Measurements from ENCODE around the gene PRDM12.
A peak's percentile ranks its signal among the peaks of the same experiment; 100 is the strongest.

Gene PRDM12

GRCh38 chr9:130701059-130702022 is 36.9 kb downstream of the PRDM12 start:
- no peaks in the 10 kb centered on the region for H3K27me3 ChIP-seq (ENCODE audit: control insufficient read depth, low read length)
- H3K27ac ChIP-seq (ENCODE audit: low read depth, low read length), result no peak overlapping the region
- peaks cover 32% of the 10 kb centered on the region for H4K20me1 ChIP-seq (ENCODE audit: control insufficient read depth, insufficient read depth, low read depth, low read length)
- TF ChIP-seq, protein P1, sequence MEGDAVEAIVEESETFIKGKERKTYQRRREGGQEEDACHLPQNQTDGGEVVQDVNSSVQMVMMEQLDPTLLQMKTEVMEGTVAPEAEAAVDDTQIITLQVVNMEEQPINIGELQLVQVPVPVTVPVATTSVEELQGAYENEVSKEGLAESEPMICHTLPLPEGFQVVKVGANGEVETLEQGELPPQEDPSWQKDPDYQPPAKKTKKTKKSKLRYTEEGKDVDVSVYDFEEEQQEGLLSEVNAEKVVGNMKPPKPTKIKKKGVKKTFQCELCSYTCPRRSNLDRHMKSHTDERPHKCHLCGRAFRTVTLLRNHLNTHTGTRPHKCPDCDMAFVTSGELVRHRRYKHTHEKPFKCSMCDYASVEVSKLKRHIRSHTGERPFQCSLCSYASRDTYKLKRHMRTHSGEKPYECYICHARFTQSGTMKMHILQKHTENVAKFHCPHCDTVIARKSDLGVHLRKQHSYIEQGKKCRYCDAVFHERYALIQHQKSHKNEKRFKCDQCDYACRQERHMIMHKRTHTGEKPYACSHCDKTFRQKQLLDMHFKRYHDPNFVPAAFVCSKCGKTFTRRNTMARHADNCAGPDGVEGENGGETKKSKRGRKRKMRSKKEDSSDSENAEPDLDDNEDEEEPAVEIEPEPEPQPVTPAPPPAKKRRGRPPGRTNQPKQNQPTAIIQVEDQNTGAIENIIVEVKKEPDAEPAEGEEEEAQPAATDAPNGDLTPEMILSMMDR (IDR thresholded peaks at IDR 0.05; ENCODE audit: low read depth, low read length, poor library complexity, severe bottlenecking), result peak; percentile 96
- no peak for TF ChIP-seq EZH2phosphoT487 (IDR thresholded peaks at IDR 0.05; ENCODE audit: borderline replicate concordance, low read length)
- peaks cover 24% of the 10 kb centered on the region for H3F3A ChIP-seq (ENCODE audit: control insufficient read depth, insufficient read depth)
- no peak overlapping the region for H3K4me3 ChIP-seq (ENCODE audit: low read length)
- no peaks in the 10 kb centered on the region for H3K9me3 ChIP-seq (ENCODE audit: control insufficient read depth, insufficient read depth, low read length)
- peaks cover 81% of the 10 kb centered on the region for H3K36me3 ChIP-seq (ENCODE audit: control insufficient read depth, low read length)
- H3K9me2 ChIP-seq (replicated peaks; ENCODE audit: control insufficient read depth, low read length), result no peaks in the 10 kb centered on the region
- peaks cover 62% of the 10 kb centered on the region for H3K79me2 ChIP-seq (ENCODE audit: control insufficient read depth, low read length)
- H3K4me1 ChIP-seq (ENCODE audit: control insufficient read depth, low read length), result peaks cover 13% of the 10 kb centered on the region
- no peak overlapping the region for H3K4me2 ChIP-seq (ENCODE audit: low read length)

DNA sequence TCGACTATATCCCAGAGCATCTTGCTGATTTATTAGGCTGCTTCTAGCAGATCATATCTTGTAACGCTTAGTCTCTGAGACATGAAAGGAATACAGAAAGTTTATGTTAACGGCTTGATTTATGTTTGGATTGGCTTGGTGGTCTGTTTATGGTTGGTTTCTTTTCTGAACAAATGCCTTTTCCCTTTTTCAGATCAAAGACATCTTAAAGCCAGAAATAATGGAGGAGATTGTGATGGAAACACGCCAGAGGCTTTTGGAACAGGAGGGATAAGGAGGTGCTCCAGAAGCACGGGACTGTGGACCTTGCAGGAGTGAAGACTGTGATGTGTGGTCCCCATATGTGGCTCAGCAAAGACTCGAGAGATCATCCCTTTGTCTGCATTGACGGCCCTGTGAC is 39.1 kb downstream of the PRDM12 start:
- Histone ChIP-seq H3K27ac (ENCODE audit: low read depth, low read length) (no peak overlapping the region), H3K9me3 (ENCODE audit: control insufficient read depth, insufficient read depth, low read length) (no peaks in the 10 kb centered on the region), H4K20me1 (ENCODE audit: control insufficient read depth, insufficient read depth, low read depth, low read length) (peaks cover 23% of the 10 kb centered on the region), H3K4me1 (ENCODE audit: control insufficient read depth, low read length) (peaks cover 5% of the 10 kb centered on the region), H3K79me2 (ENCODE audit: control insufficient read depth, low read length) (peaks cover 41% of the 10 kb centered on the region), H3F3A (ENCODE audit: control insufficient read depth, insufficient read depth) (peaks cover 30% of the 10 kb centered on the region), H3K9me2 (replicated peaks; ENCODE audit: control insufficient read depth, low read length) (no peaks in the 10 kb centered on the region), H3K4me3 (ENCODE audit: low read length) (no peak overlapping the region), H3K4me2 (ENCODE audit: low read length) (no peak overlapping the region), H3K36me3 (ENCODE audit: control insufficient read depth, low read length) (peaks cover 59% of the 10 kb centered on the region), H3K27me3 (ENCODE audit: control insufficient read depth, low read length) (no peaks in the 10 kb centered on the region)
- TF ChIP-seq, protein P1 (IDR thresholded peaks at IDR 0.05; ENCODE audit: low read depth, low read length, poor library complexity, severe bottlenecking), result no peak
- TF ChIP-seq EZH2phosphoT487 (IDR thresholded peaks at IDR 0.05; ENCODE audit: borderline replicate concordance, low read length), result no peak

DNA sequence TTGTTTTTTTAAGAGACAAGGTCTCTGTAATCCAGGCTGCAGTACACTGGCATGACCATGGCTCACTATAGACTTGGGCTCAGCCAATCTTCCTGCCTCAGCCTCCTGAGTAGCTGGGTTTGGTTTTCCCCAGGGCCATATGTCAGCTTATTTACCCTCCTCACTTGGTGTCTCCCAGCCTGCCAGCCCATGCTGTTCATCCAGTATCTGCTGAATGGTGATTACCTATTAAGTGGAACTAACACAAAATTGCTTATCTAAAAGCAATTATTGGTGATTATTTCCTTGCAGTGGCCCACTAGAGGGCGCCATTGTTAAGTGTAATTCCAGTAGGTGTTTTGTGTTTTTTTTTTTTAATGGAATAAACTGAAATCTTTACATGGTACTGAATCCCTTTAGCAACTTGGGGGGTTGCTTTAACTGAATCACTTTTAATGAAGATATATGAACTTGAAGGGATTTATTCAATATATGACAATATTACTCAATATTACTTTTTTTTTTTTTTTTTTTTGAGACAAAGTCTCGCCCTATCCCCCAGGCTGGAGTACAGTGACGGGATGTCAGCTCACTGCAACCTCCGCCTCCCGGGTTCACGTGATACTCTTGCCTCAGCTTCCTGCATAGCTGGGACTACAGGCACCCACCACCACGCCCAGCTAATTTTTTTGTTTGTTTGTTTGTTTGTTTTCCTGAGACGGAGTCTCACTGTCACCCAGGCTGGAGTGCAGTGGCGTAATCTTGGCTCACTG is 43.0 kb downstream of the PRDM12 start:
- Histone ChIP-seq H3K4me2 (ENCODE audit: low read length) (no peak overlapping the region), H3K27me3 (ENCODE audit: control insufficient read depth, low read length) (no peaks in the 10 kb centered on the region), H3K4me1 (ENCODE audit: control insufficient read depth, low read length) (peaks cover 5% of the 10 kb centered on the region), H3K27ac (ENCODE audit: low read depth, low read length) (no peak overlapping the region), H4K20me1 (ENCODE audit: control insufficient read depth, insufficient read depth, low read depth, low read length) (0 out of 2 replicates have a peak, but pooled peaks cover 3% of the 10 kb centered on the region), H3K9me3 (ENCODE audit: control insufficient read depth, insufficient read depth, low read length) (no peaks in the 10 kb centered on the region), H3K4me3 (ENCODE audit: low read length) (no peak overlapping the region), H3K9me2 (replicated peaks; ENCODE audit: control insufficient read depth, low read length) (no peaks in the 10 kb centered on the region), H3F3A (ENCODE audit: control insufficient read depth, insufficient read depth) (peaks cover 42% of the 10 kb centered on the region), H3K79me2 (ENCODE audit: control insufficient read depth, low read length) (peaks cover 9% of the 10 kb centered on the region), H3K36me3 (ENCODE audit: control insufficient read depth, low read length) (peaks cover 27% of the 10 kb centered on the region)
- TF ChIP-seq, protein P1 (IDR thresholded peaks at IDR 0.05; ENCODE audit: low read depth, low read length, poor library complexity, severe bottlenecking), result peak; percentile 87
- TF ChIP-seq EZH2phosphoT487 (IDR thresholded peaks at IDR 0.05; ENCODE audit: borderline replicate concordance, low read length), result no peak

All from DOHH2 (cell line).